HL-60 (cell line): Measurements from ENCODE around the gene MANF.

Experiments used
- DNase-seq, 2 experiments: peaks; one replicate each; pipeline ENCODE4 v3.0.0-alpha.2; 2010 to 2020; ENCODE audit warnings: low read depth in 1 of 2, low spot score in 1 of 2
- H3K27ac ChIP-seq: fragments of 250-450 bp; sonication (Bioruptor Pico); replicated peaks from 2 replicates; pipeline ENCODE4 v1.5.1; 2020; ENCODE audit warnings: mild to moderate bottlenecking, moderate library complexity
- H3K27me3 ChIP-seq: fragments of 250-450 bp; sonication (Bioruptor Pico); 2 replicates; pipeline ENCODE4 v1.5.1; 2021; ENCODE audit warnings: mild to moderate bottlenecking, moderate library complexity; ENCODE audit not compliant: insufficient read depth, poor library complexity, severe bottlenecking
- H3K4me3 ChIP-seq: replicated peaks from 2 replicates; pipeline ENCODE4 v1.5.1; 2011; ENCODE audit warnings: mild to moderate bottlenecking, control low read depth, low read length; ENCODE audit not compliant: insufficient read depth
- CTCF ChIP-seq: IDR thresholded peaks from one replicate; pipeline ENCODE4 v1.5.1; 2011; ENCODE audit warnings: low read length, control low read depth, inconsistent platforms; ENCODE audit not compliant: insufficient read depth
- GABPA ChIP-seq: IDR thresholded peaks from 2 replicates; pipeline ENCODE4 v1.6.1; 2012; ENCODE audit warnings: low read depth
- POLR2AphosphoS5 ChIP-seq: IDR thresholded peaks from 2 replicates; pipeline ENCODE4 v1.6.1; 2012; ENCODE audit warnings: low read depth
- REST ChIP-seq: IDR thresholded peaks from 2 replicates; pipeline ENCODE4 v1.6.1; 2012; ENCODE audit warnings: low read depth; ENCODE audit not compliant: insufficient replicate concordance
- SPI1 ChIP-seq: IDR thresholded peaks from 2 replicates; pipeline ENCODE4 v1.6.1; 2012; ENCODE audit warnings: low read depth, mild to moderate bottlenecking, borderline replicate concordance

MANF gene

GRCh38 chr3:51374456-51374855 is 10.6 kb upstream of the MANF start:
- Histone ChIP-seq H3K27me3 (no peaks in the 10 kb centered on the region), H3K27ac (no peak overlapping the region), H3K4me3 (no peak overlapping the region)
- no peak for DNase-seq
- TF ChIP-seq CTCF (no peak), REST (no peak), POLR2AphosphoS5 (no peak)

GRCh38 chr3:51375136-51375535 is 10.0 kb upstream of the MANF start:
- no peaks in the 10 kb centered on the region for H3K27me3 ChIP-seq
- no peak overlapping the region for H3K4me3 ChIP-seq
- no peak overlapping the region for H3K27ac ChIP-seq
- TF ChIP-seq REST (no peak), POLR2AphosphoS5 (no peak), GABPA (no peak), CTCF (no peak), SPI1 (no peak)
- DNase-seq: no peak

- no peak overlapping the region for H3K27ac ChIP-seq
These were observed 9.5 kb upstream of the MANF start for GRCh38 chr3:51375571-51375970.

More at GRCh38 chr3:51375571-51375970, 9.5 kb upstream of the MANF start:
- no peak for DNase-seq
- Histone ChIP-seq H3K27me3 (no peaks in the 10 kb centered on the region), H3K4me3 (no peak overlapping the region)
- TF ChIP-seq SPI1 (no peak), REST (no peak), CTCF (no peak), GABPA (no peak), POLR2AphosphoS5 (no peak)
